Peyer's patch (tissue), 4 donors: ENCODE measurements around the gene BEND5.

Experiments
- CTCF ChIP-seq, 6 experiments: fragments of 450-650 bp in 4 of 6; fragments of 200-600 bp in 2 of 6; sonication (generic) in 1 of 6; IDR thresholded peaks; one replicate each; pipeline ENCODE4 v1.5.1; 2017 to 2019; ENCODE audit warnings: antibody characterized with exemption in 6 of 6, mild to moderate bottlenecking in 3 of 6, moderate library complexity in 1 of 6
- POLR2A ChIP-seq, 2 donors: fragments of 450-650 bp; IDR thresholded peaks; one replicate each; pipeline ENCODE4 v1.5.1; 2017; ENCODE audit warnings: antibody characterized with exemption in 2 of 2, mild to moderate bottlenecking in 2 of 2, moderate library complexity in 2 of 2

- TF ChIP-seq CTCF (IDR thresholded peaks at IDR 0.05) (no peak), POLR2A (IDR thresholded peaks at IDR 0.05) (no peak)
Measured at GRCh38 chr1:48704736-48705135, 72.0 kb downstream of the BEND5 start.
